Suprapubic skin (tissue), 4 donors: Measurements from ENCODE around the gene SPSB4. TPM values are rescaled to one million over a fixed set of nuclear protein-coding genes. Genes with fewer than 3 reads are reported as not detected.

Source experiments
- DNase-seq, 2 donors: peaks; one replicate each; pipeline ENCODE4 v3.0.0-alpha.2; 2019; ENCODE audit warnings: low spot score in 2 of 2
- H3K27ac ChIP-seq: fragments of 200-600 bp; sonication (generic); one replicate; pipeline ENCODE4 v1.5.1; 2019
- H3K27me3 ChIP-seq: fragments of 200-600 bp; sonication (generic); one replicate; pipeline ENCODE4 v1.5.1; 2019
- H3K36me3 ChIP-seq: fragments of 200-600 bp; sonication (generic); one replicate; pipeline ENCODE4 v1.5.1; 2019
- H3K4me1 ChIP-seq: fragments of 200-600 bp; sonication (generic); one replicate; pipeline ENCODE4 v1.5.1; 2019
- H3K4me3 ChIP-seq: fragments of 200-600 bp; sonication (generic); one replicate; pipeline ENCODE4 v1.5.1; 2019; ENCODE audit warnings: mild to moderate bottlenecking
- H3K9me3 ChIP-seq: fragments of 200-600 bp; sonication (generic); one replicate; pipeline ENCODE4 v1.5.1; 2019
- CTCF ChIP-seq, 2 donors: fragments of 200-600 bp in 1 of 2; fragments of 450-650 bp in 1 of 2; sonication (generic) in 1 of 2; IDR thresholded peaks; one replicate each; pipeline ENCODE4 v1.5.1; 2016 to 2019; ENCODE audit warnings: antibody characterized with exemption in 2 of 2, mild to moderate bottlenecking in 1 of 2, moderate library complexity in 1 of 2
- EP300 ChIP-seq: sonication (generic); formaldehyde crosslinking; IDR thresholded peaks from one replicate; pipeline ENCODE4 v1.6.1; 2017; ENCODE audit warnings: antibody characterized with exemption
- POLR2A ChIP-seq, 2 donors: fragments of 450-650 bp; IDR thresholded peaks; one replicate each; pipeline ENCODE4 v1.6.1; 2017; ENCODE audit warnings: antibody characterized with exemption in 2 of 2, mild to moderate bottlenecking in 2 of 2, moderate library complexity in 2 of 2
- POLR2AphosphoS5 ChIP-seq, 3 donors: sonication (generic); formaldehyde crosslinking; IDR thresholded peaks; one replicate each; pipeline ENCODE4 v1.6.1; 2017; ENCODE audit warnings: antibody characterized with exemption in 3 of 3
- WGBS: methylation state at CpG from one replicate; pipeline ENCODE4 v1.1.5; 2018; 5-methylcytosine and 5-hydroxymethylcytosine counted together
- total RNA-seq, 4 donors: library from RNA; depleted of rRNA; stranded (reverse); fragments of >200 nt; gene quantifications; one replicate each; pipeline ENCODE4 v1.1.0, GENCODE V29; 2016

SPSB4 gene
- total RNA-seq, 4 donors from 2014 or later, result 0.51 to 0.81 TPM; not detected in 2

- 77% methylated on average over 5 of the region's 6 CpGs for WGBS
- Histone ChIP-seq H3K4me1 (peaks cover 14% of the 10 kb centered on the region), H3K4me3 (no peak overlapping the region), H3K27ac (no peak overlapping the region), H3K9me3 (no peaks in the 10 kb centered on the region), H3K27me3 (no peaks in the 10 kb centered on the region), H3K36me3 (no peaks in the 10 kb centered on the region)
- TF ChIP-seq POLR2A (IDR thresholded peaks at IDR 0.05), result no peak
- TF ChIP-seq EP300, result no peak
- no peak for TF ChIP-seq POLR2AphosphoS5 (IDR thresholded peaks at IDR 0.05)
- TF ChIP-seq CTCF (IDR thresholded peaks at IDR 0.05), result no peak
- peak in 1 of 2 donors; percentile 37 for DNase-seq
Observed at GRCh38 chr3:141077631-141078030, 26.5 kb downstream of the SPSB4 start.

GRCh38 chr3:141078200-141078599 lies 27.1 kb downstream of the SPSB4 start:
- 90% methylated on average over 3 of the region's 3 CpGs for WGBS
- TF ChIP-seq EP300, result no peak
- TF ChIP-seq CTCF (IDR thresholded peaks at IDR 0.05), result no peak
- TF ChIP-seq POLR2AphosphoS5 (IDR thresholded peaks at IDR 0.05), result no peak
- TF ChIP-seq POLR2A (IDR thresholded peaks at IDR 0.05), result no peak
- peak; percentile 8 to 45 for DNase-seq
- Histone ChIP-seq H3K4me3 (no peak overlapping the region), H3K4me1 (peaks cover 14% of the 10 kb centered on the region), H3K36me3 (no peaks in the 10 kb centered on the region), H3K27me3 (no peaks in the 10 kb centered on the region), H3K27ac (no peak overlapping the region), H3K9me3 (no peaks in the 10 kb centered on the region)

GRCh38 chr3:141080431-141080830 lies 29.3 kb downstream of the SPSB4 start:
- peak in 1 of 2 donors; percentile 39 for DNase-seq
- TF ChIP-seq EP300 (no peak), POLR2AphosphoS5 (IDR thresholded peaks at IDR 0.05) (no peak), CTCF (IDR thresholded peaks at IDR 0.05) (no peak), POLR2A (IDR thresholded peaks at IDR 0.05) (no peak)
- no peaks in the 10 kb centered on the region for H3K36me3 ChIP-seq
- WGBS, result no CpG with 5 or more reads among the region's 3 CpGs
- no peak overlapping the region for H3K4me3 ChIP-seq
- peaks cover 14% of the 10 kb centered on the region for H3K4me1 ChIP-seq
- H3K27me3 ChIP-seq, result no peaks in the 10 kb centered on the region
- no peaks in the 10 kb centered on the region for H3K9me3 ChIP-seq
- H3K27ac ChIP-seq, result no peak overlapping the region

GRCh38 chr3:141081141-141081795 lies 30.1 kb downstream of the SPSB4 start:
- peaks cover 14% of the 10 kb centered on the region for H3K4me1 ChIP-seq
- no peaks in the 10 kb centered on the region for H3K27me3 ChIP-seq
- WGBS, result 91% methylated on average over 10 of the region's 10 CpGs
- H3K36me3 ChIP-seq, result no peaks in the 10 kb centered on the region
- no peaks in the 10 kb centered on the region for H3K9me3 ChIP-seq
- H3K27ac ChIP-seq, result no peak overlapping the region
- DNase-seq, result peak in 1 of 2 donors; percentile 30
- no peak overlapping the region for H3K4me3 ChIP-seq
- TF ChIP-seq POLR2AphosphoS5 (IDR thresholded peaks at IDR 0.05) (no peak), CTCF (IDR thresholded peaks at IDR 0.05) (no peak), POLR2A (IDR thresholded peaks at IDR 0.05) (no peak), EP300 (no peak)

GRCh38 chr3:141082064-141082463 lies 30.9 kb downstream of the SPSB4 start:
- WGBS, result 81% methylated on average over 3 of the region's 5 CpGs

More at GRCh38 chr3:141082064-141082463, 30.9 kb downstream of the SPSB4 start:
- Histone ChIP-seq H3K27ac (no peak overlapping the region), H3K27me3 (no peaks in the 10 kb centered on the region), H3K9me3 (no peaks in the 10 kb centered on the region), H3K4me1 (peaks cover 6% of the 10 kb centered on the region), H3K4me3 (no peak overlapping the region), H3K36me3 (no peaks in the 10 kb centered on the region)
- TF ChIP-seq POLR2AphosphoS5 (IDR thresholded peaks at IDR 0.05) (no peak), CTCF (IDR thresholded peaks at IDR 0.05) (no peak), EP300 (no peak), POLR2A (IDR thresholded peaks at IDR 0.05) (no peak)
- DNase-seq, result peak in 1 of 2 donors; percentile 28
